Measurements from ENCODE around the gene TDRD12. TPM values are rescaled to one million over a fixed set of nuclear protein-coding genes. Genes with fewer than 3 reads are reported as not detected.

Gene TDRD12
- polyA plus RNA-seq, 3 donors: 0.05 TPM; not detected in 2

DNA sequence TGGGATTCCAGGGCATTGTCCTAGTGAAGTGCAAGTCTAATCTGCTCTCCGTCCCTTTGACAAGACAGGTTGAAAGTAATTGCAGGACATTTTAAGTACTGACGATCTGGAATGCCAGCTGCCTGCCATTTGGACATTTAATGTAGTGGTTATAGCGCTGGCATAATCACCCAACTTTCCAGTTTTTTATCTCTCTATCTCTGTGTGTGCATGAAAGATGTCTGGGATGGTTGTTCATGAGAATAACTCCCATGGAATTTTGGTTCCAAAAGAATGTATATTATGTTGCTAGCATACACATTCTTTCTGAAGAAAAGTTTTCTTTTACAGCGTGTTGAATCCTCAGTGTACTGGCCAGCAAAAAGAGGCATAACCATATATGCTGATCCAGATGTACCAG lies 53.6 kb downstream of the TDRD12 start:
- Mint-ChIP-seq H3K27me3 (ENCODE audit: low read depth in 3 of 3) (peaks cover 5 to 15% (median 12%) of the 10 kb centered on the region in 3 donors), H3K4me1 (no peaks in the 10 kb centered on the region), H3K27ac (no peak overlapping the region), H3K9me3 (peaks cover 0 to 7% (median 0%) of the 10 kb centered on the region in 7 donors), H3K36me3 (no peaks in the 10 kb centered on the region), H3K4me3 (no peak overlapping the region)
- Histone ChIP-seq H3K36me3 (replicated peaks in 1 of 2; ENCODE audit: control insufficient read depth in 1 of 2, insufficient read depth in 2 of 2, low read length in 2 of 2) (no peaks in the 10 kb centered on the region), H3K27ac (ENCODE audit: low read depth in 1 of 2, low read length in 2 of 2) (no peak overlapping the region), H3K9me3 (replicated peaks in 1 of 2; ENCODE audit: control insufficient read depth in 1 of 2, insufficient read depth in 1 of 2, low read length in 2 of 2) (no peaks in the 10 kb centered on the region), H3K4me1 (ENCODE audit: control insufficient read depth in 1 of 2, insufficient read depth in 2 of 2, low read length in 2 of 2) (no peaks in the 10 kb centered on the region), H3K4me2 (replicated peaks; ENCODE audit: extremely low read depth, low read length, poor library complexity, severe bottlenecking) (no peak overlapping the region), H3K27me3 (ENCODE audit: control insufficient read depth in 2 of 2, insufficient read depth in 2 of 2, low read length in 2 of 2) (peaks cover 0 to 2% of the 10 kb centered on the region in 2 donors), H2AFZ (ENCODE audit: insufficient read depth, low read depth, low read length, poor library complexity, severe bottlenecking) (no peak overlapping the region), H3K9ac (ENCODE audit: insufficient read depth, low read length, poor library complexity, severe bottlenecking) (no peak overlapping the region), H3K79me2 (ENCODE audit: insufficient read depth, low read length) (no peaks in the 10 kb centered on the region), H4K20me1 (ENCODE audit: insufficient read depth, low read length) (no peaks in the 10 kb centered on the region), H3K4me3 (replicated peaks in 1 of 3; ENCODE audit: low read depth in 2 of 3, low read length in 3 of 3) (no peak overlapping the region)
- intact Hi-C loops (cut with micrococcal nuclease): no loop called here
- DNase-seq: no peak
- 100% methylated on average over 1 of the region's 4 CpGs for WGBS (ENCODE audit: insufficient coverage)
- TF ChIP-seq, protein P1, sequence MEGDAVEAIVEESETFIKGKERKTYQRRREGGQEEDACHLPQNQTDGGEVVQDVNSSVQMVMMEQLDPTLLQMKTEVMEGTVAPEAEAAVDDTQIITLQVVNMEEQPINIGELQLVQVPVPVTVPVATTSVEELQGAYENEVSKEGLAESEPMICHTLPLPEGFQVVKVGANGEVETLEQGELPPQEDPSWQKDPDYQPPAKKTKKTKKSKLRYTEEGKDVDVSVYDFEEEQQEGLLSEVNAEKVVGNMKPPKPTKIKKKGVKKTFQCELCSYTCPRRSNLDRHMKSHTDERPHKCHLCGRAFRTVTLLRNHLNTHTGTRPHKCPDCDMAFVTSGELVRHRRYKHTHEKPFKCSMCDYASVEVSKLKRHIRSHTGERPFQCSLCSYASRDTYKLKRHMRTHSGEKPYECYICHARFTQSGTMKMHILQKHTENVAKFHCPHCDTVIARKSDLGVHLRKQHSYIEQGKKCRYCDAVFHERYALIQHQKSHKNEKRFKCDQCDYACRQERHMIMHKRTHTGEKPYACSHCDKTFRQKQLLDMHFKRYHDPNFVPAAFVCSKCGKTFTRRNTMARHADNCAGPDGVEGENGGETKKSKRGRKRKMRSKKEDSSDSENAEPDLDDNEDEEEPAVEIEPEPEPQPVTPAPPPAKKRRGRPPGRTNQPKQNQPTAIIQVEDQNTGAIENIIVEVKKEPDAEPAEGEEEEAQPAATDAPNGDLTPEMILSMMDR (IDR thresholded peaks at IDR 0.05): no peak

DNA sequence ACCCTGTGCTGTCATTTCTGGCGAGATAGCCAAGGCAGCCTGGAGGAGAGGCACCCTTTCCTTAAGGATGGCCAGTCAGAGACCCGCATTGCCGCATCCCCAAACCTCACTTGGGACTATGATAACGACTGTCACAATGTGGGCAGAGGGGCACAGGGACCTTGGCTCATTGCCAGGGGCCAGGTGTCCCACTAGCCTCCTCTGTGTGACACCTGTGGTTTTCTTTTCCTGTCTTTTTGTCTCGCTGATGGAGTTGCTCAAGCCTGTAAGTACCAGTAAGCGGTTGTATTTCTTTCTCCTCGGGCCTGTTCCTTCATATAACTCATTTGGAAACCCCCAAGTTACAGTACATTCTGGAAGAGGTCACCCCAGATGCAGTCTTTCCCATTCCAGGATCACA lies 59.5 kb downstream of the TDRD12 start:
- Histone ChIP-seq H2AFZ (ENCODE audit: insufficient read depth, low read depth, low read length, poor library complexity, severe bottlenecking) (no peak overlapping the region), H3K4me2 (replicated peaks; ENCODE audit: extremely low read depth, low read length, poor library complexity, severe bottlenecking) (no peak overlapping the region), H3K9me3 (replicated peaks in 1 of 2; ENCODE audit: control insufficient read depth in 1 of 2, insufficient read depth in 1 of 2, low read length in 2 of 2) (peaks cover 0 to 3% of the 10 kb centered on the region in 2 donors), H3K4me3 (replicated peaks in 1 of 3; ENCODE audit: low read depth in 2 of 3, low read length in 3 of 3) (no peak overlapping the region), H3K4me1 (ENCODE audit: control insufficient read depth in 1 of 2, insufficient read depth in 2 of 2, low read length in 2 of 2) (no peaks in the 10 kb centered on the region), H3K27me3 (ENCODE audit: control insufficient read depth in 2 of 2, insufficient read depth in 2 of 2, low read length in 2 of 2) (no peaks in the 10 kb centered on the region), H3K79me2 (ENCODE audit: insufficient read depth, low read length) (no peaks in the 10 kb centered on the region), H3K36me3 (replicated peaks in 1 of 2; ENCODE audit: control insufficient read depth in 1 of 2, insufficient read depth in 2 of 2, low read length in 2 of 2) (no peaks in the 10 kb centered on the region), H4K20me1 (ENCODE audit: insufficient read depth, low read length) (no peaks in the 10 kb centered on the region), H3K27ac (ENCODE audit: low read depth in 1 of 2, low read length in 2 of 2) (no peak overlapping the region), H3K9ac (ENCODE audit: insufficient read depth, low read length, poor library complexity, severe bottlenecking) (no peak overlapping the region)
- H3K36me3 Mint-ChIP-seq: no peaks in the 10 kb centered on the region
- peaks cover 4 to 8% (median 5%) of the 10 kb centered on the region in 3 donors for H3K27me3 Mint-ChIP-seq (ENCODE audit: low read depth in 3 of 3)
- WGBS (ENCODE audit: insufficient coverage): 79% methylated on average over 7 of the region's 7 CpGs
- no peaks in the 10 kb centered on the region for H3K4me1 Mint-ChIP-seq
- intact Hi-C loops (cut with micrococcal nuclease): no loop called here
- no peak overlapping the region for H3K4me3 Mint-ChIP-seq
- H3K9me3 Mint-ChIP-seq: peaks cover 3 to 17% (median 11%) of the 10 kb centered on the region in 7 donors
- TF ChIP-seq, protein P1 (IDR thresholded peaks at IDR 0.05): no peak
- DNase-seq: no peak
- H3K27ac Mint-ChIP-seq: no peak overlapping the region
